Measurements from ENCODE around the gene PSMC1. TPM values are rescaled to one million over a fixed set of nuclear protein-coding genes. Genes with fewer than 3 reads are reported as not detected.
"Not testable (repeated sequence)": the region's sequence is repeated elsewhere in the genome, so short reads cannot be mapped to it uniquely, and the experiment has no call there.

PSMC1 gene
- total RNA-seq = 100 to 1,000 TPM in 1 of 2 experiments, 10 to 100 TPM in 1; 77.3 to 127 TPM

DNA sequence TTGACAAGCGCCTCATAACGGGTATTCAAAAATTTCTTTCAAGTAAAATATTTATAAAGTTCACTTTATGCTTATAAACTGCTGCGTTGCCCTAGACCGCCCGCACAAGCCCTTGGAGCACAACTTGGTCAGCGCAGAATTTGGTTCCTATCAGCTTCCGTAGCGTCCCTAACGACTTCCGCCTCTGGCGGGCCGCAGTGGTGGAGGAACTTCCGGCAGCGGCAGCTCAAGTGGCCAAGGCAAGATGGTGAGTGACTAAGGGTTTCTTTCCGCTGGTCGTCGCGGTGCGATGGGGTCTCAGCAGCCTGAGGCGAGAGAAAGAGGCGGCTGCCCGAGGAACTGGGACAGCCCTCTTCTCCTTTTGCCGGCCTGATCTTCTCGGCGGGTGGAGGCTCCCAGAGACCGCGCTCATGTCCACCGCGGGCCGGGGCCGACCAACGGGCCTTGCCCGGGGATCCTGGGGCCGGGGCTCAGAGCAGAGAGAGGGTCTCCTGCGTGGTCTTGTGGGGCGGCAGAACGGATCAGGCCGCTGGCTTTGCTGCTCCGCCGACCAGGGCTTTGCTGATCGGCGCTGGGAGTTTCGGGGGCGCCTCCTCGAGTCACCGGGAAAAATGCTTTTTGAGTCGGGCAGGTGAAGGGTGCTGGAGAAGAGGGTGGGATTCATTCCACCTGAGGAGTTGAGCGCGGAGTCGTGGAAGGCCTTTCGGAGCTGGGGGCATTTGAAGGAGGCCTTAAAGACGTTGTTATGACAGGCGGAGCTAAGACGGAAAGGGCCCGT is at the start of gene PSMC1:
TSS of gene PSMC1 (plus strand) at position 200 of the 778 bp plus-strand sequence. CDS start at position 245, 45 bp downstream.
- DNase-seq (peak; percentile 94), ATAC-seq (peak; percentile 97)
- no peaks in the 10 kb centered on the region for H3K9me3 Mint-ChIP-seq (ENCODE audit: low read depth)
- H3K27me3 Mint-ChIP-seq = no peaks in the 10 kb centered on the region
- ChIA-PET CTCF (interaction anchor here (0.6 to 1.8 kb wide), 13 partner anchors 10 to 504 kb away, joined by 3 to 10 read pairs (median 3); no protein-coding TSS in a partner anchor), POLR2A (interaction anchor here (1.3 to 2.4 kb wide), 2 partner anchors 11 to 19 kb away, joined by 6 to 15 read pairs; no protein-coding TSS in a partner anchor)
- peak within 1 kb of the TSS; percentile 97 for H3K27ac Mint-ChIP-seq
- peak within 1 kb of the TSS; percentile 99 for H3K4me3 Mint-ChIP-seq
- H3K4me1 Mint-ChIP-seq = peaks cover 26% of the 10 kb centered on the region
- intact Hi-C loops (cut with DNase I, micrococcal nuclease) = loop anchor here (1.0 to 10.0 kb wide), 11 partner anchors 18 to 1702 kb away; partner anchors contain the start of genes CALM1 (in 1 of the 2), EFCAB11 (in 1 of the 2), EML5 (in 1 of the 2) and NRDE2 (in 1 of the 2)
- H3K36me3 Mint-ChIP-seq (ENCODE audit: low read depth) = peaks cover 37% of the 10 kb centered on the region

GRCh38 chr14:90213099-90213748 is 43.1 kb upstream of the PSMC1 start:
- ChIA-PET POLR2A (no interaction called here), CTCF (no interaction called here)
- intact Hi-C loops (cut with DNase I, micrococcal nuclease) = no loop called here
- DNase-seq (no peak), ATAC-seq (no peak)
- Mint-ChIP-seq H3K4me1 (no peaks in the 10 kb centered on the region), H3K9me3 (ENCODE audit: low read depth) (peaks cover 3% of the 10 kb centered on the region), H3K4me3 (no peak overlapping the region), H3K27ac (no peak overlapping the region), H3K27me3 (peaks cover 16% of the 10 kb centered on the region), H3K36me3 (ENCODE audit: low read depth) (no peaks in the 10 kb centered on the region)

DNA sequence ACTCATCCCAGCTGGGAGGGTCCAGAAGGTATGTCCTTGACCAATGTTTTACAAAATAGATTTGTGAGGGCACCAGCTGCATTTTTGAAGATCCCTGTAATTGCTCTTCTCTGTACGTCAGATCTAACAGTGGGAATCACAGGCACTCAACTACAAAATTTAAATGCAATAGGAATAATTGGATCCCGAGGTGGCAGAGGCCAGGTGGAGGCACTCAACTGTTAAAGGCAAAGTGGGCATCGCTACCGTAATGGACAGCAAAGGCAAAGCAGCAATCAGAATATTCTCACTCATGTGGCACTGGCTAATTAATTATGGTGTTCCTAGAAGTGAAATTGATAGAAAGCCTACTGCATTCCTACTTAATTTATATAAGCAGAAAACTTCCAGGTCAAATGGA is 27.9 kb upstream of the PSMC1 start:
- H3K27me3 Mint-ChIP-seq = peaks cover 6% of the 10 kb centered on the region
- POLR2A ChIA-PET = no interaction called here
- H3K4me3 Mint-ChIP-seq = no peak overlapping the region
- intact Hi-C loops (cut with DNase I, micrococcal nuclease) = no loop called here
- no peak overlapping the region for H3K27ac Mint-ChIP-seq
- CTCF ChIA-PET = no interaction called here
- H3K4me1 Mint-ChIP-seq = no peaks in the 10 kb centered on the region
- no peak for DNase-seq
- no peak for ATAC-seq
- no peaks in the 10 kb centered on the region for H3K9me3 Mint-ChIP-seq (ENCODE audit: low read depth)
- no peaks in the 10 kb centered on the region for H3K36me3 Mint-ChIP-seq (ENCODE audit: low read depth)

DNA sequence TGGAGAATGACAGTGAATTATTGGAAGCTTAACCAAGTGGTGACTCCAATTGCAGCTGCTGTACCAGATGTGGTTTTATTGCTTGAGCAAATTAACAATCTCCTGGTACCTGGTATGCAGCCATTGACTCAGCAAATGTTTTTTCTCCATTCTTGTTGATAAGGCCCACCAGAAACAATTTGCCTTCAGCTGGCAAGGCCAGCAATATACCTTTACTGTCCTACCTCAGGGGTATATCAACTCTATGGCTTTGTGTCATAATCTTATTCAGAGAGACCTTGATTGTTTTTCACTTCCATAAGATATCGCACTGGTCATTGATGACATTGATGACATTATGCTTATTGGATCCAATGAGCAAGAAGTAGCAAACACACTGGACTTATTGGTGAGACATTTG is 26.4 kb upstream of the PSMC1 start:
- H3K9me3 Mint-ChIP-seq (ENCODE audit: low read depth); DNase-seq; H3K4me1 Mint-ChIP-seq; H3K27me3 Mint-ChIP-seq; H3K4me3 Mint-ChIP-seq; ATAC-seq; POLR2A ChIA-PET; H3K36me3 Mint-ChIP-seq (ENCODE audit: low read depth); H3K27ac Mint-ChIP-seq; CTCF ChIA-PET: not testable (repeated sequence)
- intact Hi-C loops (cut with DNase I, micrococcal nuclease) = loop anchor here in 1 of 2 experiments (10.0 kb wide), 1 partner anchor 175 kb away; no protein-coding TSS in a partner anchor

GRCh38 chr14:90235179-90235976 is 21.0 kb upstream of the PSMC1 start:
- Mint-ChIP-seq H3K27me3 (peaks cover 7% of the 10 kb centered on the region), H3K4me3 (no peak overlapping the region), H3K4me1 (no peaks in the 10 kb centered on the region), H3K36me3 (ENCODE audit: low read depth) (peaks cover 7% of the 10 kb centered on the region), H3K9me3 (ENCODE audit: low read depth) (peaks cover 27% of the 10 kb centered on the region), H3K27ac (no peak overlapping the region)
- intact Hi-C loops (cut with DNase I, micrococcal nuclease) = loop anchor here (1.0 to 10.0 kb wide), 5 partner anchors 175 to 1208 kb away; no protein-coding TSS in a partner anchor
- CTCF ChIA-PET = interaction anchor here (0.6 to 3.4 kb wide), 17 partner anchors 21 to 1506 kb away, joined by 3 to 13 read pairs (median 3); partner anchors contain the start of genes PSMC1 and TDP1
- POLR2A ChIA-PET = interaction anchor here (0.6 kb wide), 1 partner anchor 114 kb away, joined by 4 read pairs; no protein-coding TSS in a partner anchor
- DNase-seq (peak; percentile 82), ATAC-seq (peak; percentile 61)

DNA sequence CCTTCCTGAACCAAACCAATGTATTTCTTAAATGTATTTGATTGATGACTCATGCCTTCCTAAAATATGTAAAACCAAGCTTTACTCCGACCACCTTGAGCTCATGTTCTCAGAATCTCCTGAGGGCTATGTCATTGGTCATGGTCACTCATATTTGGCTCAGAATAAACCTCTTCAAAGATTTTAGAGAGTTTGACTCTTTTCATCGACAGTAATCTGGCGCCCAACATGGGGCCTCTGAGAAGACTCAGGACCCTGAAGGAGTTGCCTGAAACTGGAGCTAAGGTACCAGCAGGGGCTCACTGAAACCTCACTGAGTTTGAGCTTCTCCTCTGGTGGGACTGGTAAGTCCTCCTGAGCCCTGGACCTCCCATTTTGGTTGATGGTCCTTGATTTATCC is 17.2 kb upstream of the PSMC1 start:
- CTCF ChIA-PET = no interaction called here
- no peak overlapping the region for H3K4me3 Mint-ChIP-seq
- peaks cover 11% of the 10 kb centered on the region for H3K36me3 Mint-ChIP-seq (ENCODE audit: low read depth)
- H3K27me3 Mint-ChIP-seq = peaks cover 10% of the 10 kb centered on the region
- ATAC-seq = no peak
- intact Hi-C loops (cut with DNase I, micrococcal nuclease) = loop anchor here (5.0 to 10.0 kb wide), 2 partner anchors 184 to 1212 kb away; no protein-coding TSS in a partner anchor
- H3K27ac Mint-ChIP-seq = no peak overlapping the region
- H3K9me3 Mint-ChIP-seq (ENCODE audit: low read depth) = peaks cover 39% of the 10 kb centered on the region
- DNase-seq = peak; percentile 16
- POLR2A ChIA-PET = no interaction called here
- H3K4me1 Mint-ChIP-seq = no peaks in the 10 kb centered on the region

GRCh38 chr14:90242444-90242843 is 13.9 kb upstream of the PSMC1 start:
- no peak for DNase-seq
- ChIA-PET CTCF (no interaction called here), POLR2A (no interaction called here)
- H3K9me3 Mint-ChIP-seq (ENCODE audit: low read depth) = peaks cover 35% of the 10 kb centered on the region
- H3K4me3 Mint-ChIP-seq = no peak overlapping the region
- H3K4me1 Mint-ChIP-seq = no peaks in the 10 kb centered on the region
- intact Hi-C loops (cut with DNase I, micrococcal nuclease) = no loop called here
- no peak for ATAC-seq
- peaks cover 5% of the 10 kb centered on the region for H3K27me3 Mint-ChIP-seq
- peaks cover 9% of the 10 kb centered on the region for H3K36me3 Mint-ChIP-seq (ENCODE audit: low read depth)
- H3K27ac Mint-ChIP-seq = no peak overlapping the region

DNA sequence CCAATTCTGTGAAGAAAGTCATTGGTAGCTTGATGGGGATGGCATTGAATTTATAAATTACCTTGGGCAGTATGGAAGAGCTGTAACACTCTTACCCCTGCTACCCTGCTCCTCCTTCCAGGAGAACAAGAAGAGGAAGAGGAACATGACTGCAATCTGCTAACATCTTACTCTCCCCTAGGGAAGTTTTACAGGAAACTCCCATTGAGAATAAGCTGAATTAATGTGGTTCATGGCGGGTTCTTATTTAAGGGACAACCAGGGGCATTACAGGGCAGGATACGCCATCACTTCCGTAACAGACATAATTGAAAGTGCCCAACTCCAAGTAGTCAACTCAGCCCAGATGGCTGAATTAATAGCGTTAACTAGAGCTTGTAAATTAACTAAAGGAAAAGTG is 9.4 kb upstream of the PSMC1 start:
- H3K4me1 Mint-ChIP-seq = no peaks in the 10 kb centered on the region
- no peak overlapping the region for H3K27ac Mint-ChIP-seq
- H3K27me3 Mint-ChIP-seq = peaks cover 5% of the 10 kb centered on the region
- CTCF ChIA-PET = interaction anchor here (1.0 kb wide), 1 partner anchor 307 kb away, joined by 3 read pairs; no protein-coding TSS in a partner anchor
- H3K4me3 Mint-ChIP-seq = no peak overlapping the region
- no peak for DNase-seq
- intact Hi-C loops (cut with DNase I, micrococcal nuclease) = no loop called here
- H3K9me3 Mint-ChIP-seq (ENCODE audit: low read depth) = peaks cover 6% of the 10 kb centered on the region
- POLR2A ChIA-PET = no interaction called here
- no peaks in the 10 kb centered on the region for H3K36me3 Mint-ChIP-seq (ENCODE audit: low read depth)
- ATAC-seq = no peak

DNA sequence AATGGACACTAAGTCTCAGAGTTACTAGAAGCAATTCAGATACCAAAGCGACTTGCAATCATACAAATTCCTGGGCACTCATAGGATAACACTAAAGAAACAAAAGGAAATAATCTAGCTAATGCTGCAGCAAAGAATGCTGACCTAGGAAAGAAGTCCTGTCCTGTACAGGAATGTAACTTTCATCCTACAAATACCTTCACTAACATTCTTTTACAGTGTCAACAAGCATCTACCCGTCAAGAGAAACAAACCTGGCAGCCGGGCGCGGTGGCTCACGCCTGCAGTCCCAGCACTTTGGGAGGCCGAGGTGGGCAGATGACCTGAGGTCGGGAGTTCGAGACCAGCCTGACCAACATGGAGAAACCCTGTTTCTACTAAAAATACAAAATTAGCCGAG is 8.9 kb upstream of the PSMC1 start:
- H3K9me3 Mint-ChIP-seq (ENCODE audit: low read depth); H3K27me3 Mint-ChIP-seq; H3K27ac Mint-ChIP-seq; POLR2A ChIA-PET; DNase-seq; H3K36me3 Mint-ChIP-seq (ENCODE audit: low read depth); CTCF ChIA-PET; ATAC-seq; intact Hi-C loops (cut with DNase I, micrococcal nuclease); H3K4me3 Mint-ChIP-seq; H3K4me1 Mint-ChIP-seq: not testable (repeated sequence)

DNA sequence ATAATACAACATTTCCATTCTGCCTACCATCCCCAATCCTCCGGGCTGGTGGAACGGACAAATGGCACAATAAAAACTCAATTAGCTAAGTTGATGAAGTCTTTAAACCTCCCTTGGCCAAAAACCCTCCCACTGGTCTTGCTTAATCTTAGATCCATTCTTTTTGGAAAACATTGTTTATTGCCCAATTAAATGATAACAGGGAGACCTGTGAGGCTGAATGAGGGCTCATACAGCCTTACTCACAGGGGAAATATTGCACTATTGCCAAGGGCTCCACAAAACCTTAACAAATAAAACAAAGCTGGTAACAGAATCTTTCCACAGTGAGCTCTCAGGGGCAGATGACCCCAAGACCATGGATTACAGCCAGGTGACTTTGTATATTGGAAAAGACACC is 7.8 kb upstream of the PSMC1 start:
- Mint-ChIP-seq H3K4me3 (no peak overlapping the region), H3K9me3 (ENCODE audit: low read depth) (peaks cover 4% of the 10 kb centered on the region), H3K4me1 (no peaks in the 10 kb centered on the region), H3K27ac (no peak overlapping the region), H3K36me3 (ENCODE audit: low read depth) (no peaks in the 10 kb centered on the region), H3K27me3 (peaks cover 3% of the 10 kb centered on the region)
- intact Hi-C loops (cut with DNase I, micrococcal nuclease) = no loop called here
- POLR2A ChIA-PET = no interaction called here
- CTCF ChIA-PET = interaction anchor here (0.7 kb wide), 1 partner anchor 314 kb away, joined by 3 read pairs; no protein-coding TSS in a partner anchor
- DNase-seq (no peak), ATAC-seq (no peak)

GRCh38 chr14:90253826-90254225 is 2.5 kb upstream of the PSMC1 start:
- Mint-ChIP-seq H3K36me3 (ENCODE audit: low read depth) (peaks cover 20% of the 10 kb centered on the region), H3K27me3 (no peaks in the 10 kb centered on the region), H3K27ac (no peak overlapping the region), H3K4me1 (peaks cover 24% of the 10 kb centered on the region), H3K9me3 (ENCODE audit: low read depth) (no peaks in the 10 kb centered on the region), H3K4me3 (no peak overlapping the region)
- no peak for DNase-seq
- ATAC-seq = no peak
- intact Hi-C loops (cut with DNase I, micrococcal nuclease) = loop anchor here in 1 of 2 experiments (10.0 kb wide), 1 partner anchor 1699 kb away; the partner anchor contains the start of gene PTPN21
- ChIA-PET CTCF (no interaction called here), POLR2A (no interaction called here)

Measured in activated CD4-positive, alpha-beta T cell treated with anti-CD3 and anti-CD28 coated beads for 36 hours (primary cell).